A549 (cell line): ENCODE results near the gene KCNMA1.

Experiments
- ATOH8 ChIP-seq: fragments of 250-450 bp; sonication (Bioruptor Pico); IDR thresholded peaks from 2 replicates; pipeline ENCODE4 v1.5.0; 2020; ENCODE audit warnings: low read depth, mild to moderate bottlenecking, moderate library complexity
- CBX8 ChIP-seq: fragments of 200-600 bp; sonication (generic); IDR thresholded peaks from 2 replicates; pipeline ENCODE4 v1.6.1; 2016
- CHD2 ChIP-seq: fragments of 150-350 bp; IDR thresholded peaks from 2 replicates; pipeline ENCODE4 v1.6.1; 2014; ENCODE audit warnings: low read length; ENCODE audit not compliant: partially characterized antibody
- CTCF ChIP-seq: fragments of >200 bp; sonication (Bioruptor Twin); formaldehyde crosslinking; IDR thresholded peaks from 3 replicates; pipeline ENCODE4 v1.5.1; 2016
- EHMT2 ChIP-seq: fragments of 200-600 bp; sonication (generic); IDR thresholded peaks from 2 replicates; pipeline ENCODE4 v1.6.1; 2016; ENCODE audit warnings: antibody characterized with exemption, low read depth, mild to moderate bottlenecking, moderate library complexity
- HOXA7 ChIP-seq: fragments of 250-450 bp; sonication (Bioruptor Pico); IDR thresholded peaks from 2 replicates; pipeline ENCODE4 v1.5.0; 2020; ENCODE audit warnings: mild to moderate bottlenecking, moderate library complexity
- JUN ChIP-seq, 2 experiments: fragments of >200 bp; sonication (Bioruptor Twin); formaldehyde crosslinking; IDR thresholded peaks; 2 replicates in 1 of 2; 3 replicates in 1 of 2; pipeline ENCODE4 v1.6.1; 2016 to 2017
- POLR2A ChIP-seq: IDR thresholded peaks from 2 replicates; pipeline ENCODE4 v1.6.1; 2012; ENCODE audit warnings: mild to moderate bottlenecking, low read length
- TFCP2L1 ChIP-seq: fragments of 250-450 bp; sonication (Bioruptor Pico); IDR thresholded peaks from 2 replicates; pipeline ENCODE4 v1.5.0; 2021; ENCODE audit warnings: mild to moderate bottlenecking
- ZC3H11A ChIP-seq: fragments of 450-650 bp; IDR thresholded peaks from 2 replicates; pipeline ENCODE4 v1.6.1; 2014; ENCODE audit warnings: antibody characterized with exemption, mild to moderate bottlenecking
- TF ChIP-seq, protein P1 (sequence below): IDR thresholded peaks from 2 replicates; pipeline ENCODE4 v1.6.1; 2012; ENCODE audit warnings: low read depth, borderline replicate concordance
- TF ChIP-seq, protein P2 (sequence below): fragments of 200-600 bp; sonication (generic); IDR thresholded peaks from 2 replicates; pipeline ENCODE4 v1.6.1; 2016; ENCODE audit warnings: antibody characterized with exemption, mild to moderate bottlenecking, moderate library complexity

DNA sequence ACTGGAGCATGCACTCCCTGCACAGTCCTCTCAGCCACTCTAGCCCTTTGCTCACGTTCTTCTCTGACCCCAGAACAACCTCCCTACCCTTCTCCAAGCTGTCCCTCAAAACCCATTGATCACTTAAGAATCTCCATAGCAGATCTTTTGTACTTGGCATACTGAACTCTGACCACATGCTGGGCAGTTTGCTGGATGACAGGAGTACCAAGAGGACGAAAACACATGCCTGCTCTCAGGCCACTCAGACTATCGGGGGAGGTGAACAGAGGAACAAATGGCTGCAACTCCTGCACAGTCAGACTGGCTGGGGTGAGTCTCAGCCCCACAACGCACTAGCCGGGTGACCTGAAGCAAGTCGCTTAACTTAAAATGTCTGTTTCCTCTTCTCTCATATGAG is 52.7 kb downstream of the KCNMA1 start:
- TF ChIP-seq, protein P1, sequence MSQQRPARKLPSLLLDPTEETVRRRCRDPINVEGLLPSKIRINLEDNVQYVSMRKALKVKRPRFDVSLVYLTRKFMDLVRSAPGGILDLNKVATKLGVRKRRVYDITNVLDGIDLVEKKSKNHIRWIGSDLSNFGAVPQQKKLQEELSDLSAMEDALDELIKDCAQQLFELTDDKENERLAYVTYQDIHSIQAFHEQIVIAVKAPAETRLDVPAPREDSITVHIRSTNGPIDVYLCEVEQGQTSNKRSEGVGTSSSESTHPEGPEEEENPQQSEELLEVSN = no peak
- TF ChIP-seq CTCF (no peak), POLR2A (no peak), JUN (IDR thresholded peaks at IDR 0.05) (no peak), TFCP2L1 (CRISPR knock-in tag) (no peak), ATOH8 (no peak), HOXA7 (CRISPR knock-in tag) (no peak), EHMT2 (no peak), CHD2 (no peak), CBX8 (no peak), ZC3H11A (no peak)
- TF ChIP-seq, protein P2, sequence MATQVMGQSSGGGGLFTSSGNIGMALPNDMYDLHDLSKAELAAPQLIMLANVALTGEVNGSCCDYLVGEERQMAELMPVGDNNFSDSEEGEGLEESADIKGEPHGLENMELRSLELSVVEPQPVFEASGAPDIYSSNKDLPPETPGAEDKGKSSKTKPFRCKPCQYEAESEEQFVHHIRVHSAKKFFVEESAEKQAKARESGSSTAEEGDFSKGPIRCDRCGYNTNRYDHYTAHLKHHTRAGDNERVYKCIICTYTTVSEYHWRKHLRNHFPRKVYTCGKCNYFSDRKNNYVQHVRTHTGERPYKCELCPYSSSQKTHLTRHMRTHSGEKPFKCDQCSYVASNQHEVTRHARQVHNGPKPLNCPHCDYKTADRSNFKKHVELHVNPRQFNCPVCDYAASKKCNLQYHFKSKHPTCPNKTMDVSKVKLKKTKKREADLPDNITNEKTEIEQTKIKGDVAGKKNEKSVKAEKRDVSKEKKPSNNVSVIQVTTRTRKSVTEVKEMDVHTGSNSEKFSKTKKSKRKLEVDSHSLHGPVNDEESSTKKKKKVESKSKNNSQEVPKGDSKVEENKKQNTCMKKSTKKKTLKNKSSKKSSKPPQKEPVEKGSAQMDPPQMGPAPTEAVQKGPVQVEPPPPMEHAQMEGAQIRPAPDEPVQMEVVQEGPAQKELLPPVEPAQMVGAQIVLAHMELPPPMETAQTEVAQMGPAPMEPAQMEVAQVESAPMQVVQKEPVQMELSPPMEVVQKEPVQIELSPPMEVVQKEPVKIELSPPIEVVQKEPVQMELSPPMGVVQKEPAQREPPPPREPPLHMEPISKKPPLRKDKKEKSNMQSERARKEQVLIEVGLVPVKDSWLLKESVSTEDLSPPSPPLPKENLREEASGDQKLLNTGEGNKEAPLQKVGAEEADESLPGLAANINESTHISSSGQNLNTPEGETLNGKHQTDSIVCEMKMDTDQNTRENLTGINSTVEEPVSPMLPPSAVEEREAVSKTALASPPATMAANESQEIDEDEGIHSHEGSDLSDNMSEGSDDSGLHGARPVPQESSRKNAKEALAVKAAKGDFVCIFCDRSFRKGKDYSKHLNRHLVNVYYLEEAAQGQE = no peak
